Measurements from ENCODE around the gene HSBP1.

HSBP1 gene

GRCh38 chr16:83840060-83840617, 32.4 kb downstream of the HSBP1 start:
- no peak for DNase-seq

DNA sequence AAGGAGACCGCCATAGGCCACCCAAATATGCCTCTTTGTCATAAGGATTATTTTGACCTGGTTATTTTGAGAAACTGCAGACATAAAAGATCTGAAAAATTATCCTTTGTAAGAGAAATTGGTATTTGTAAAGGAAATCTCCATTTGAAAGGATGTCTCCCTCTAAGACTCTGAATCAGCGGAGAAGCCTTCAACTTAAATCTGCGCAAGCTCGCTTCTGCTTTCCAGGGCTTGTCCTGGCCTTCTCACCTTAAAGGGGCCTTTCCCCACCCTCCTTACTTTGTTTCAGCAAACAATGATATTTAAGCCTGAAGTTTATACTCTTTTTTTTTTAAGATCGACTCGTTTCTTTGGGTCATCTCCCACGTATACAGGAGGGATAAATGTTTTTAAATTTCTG, 34.5 kb downstream of the HSBP1 start:
- DNase-seq, result no peak

- no peak for DNase-seq
Measured at GRCh38 chr16:83842756-83843507, 35.2 kb downstream of the HSBP1 start.

DNA sequence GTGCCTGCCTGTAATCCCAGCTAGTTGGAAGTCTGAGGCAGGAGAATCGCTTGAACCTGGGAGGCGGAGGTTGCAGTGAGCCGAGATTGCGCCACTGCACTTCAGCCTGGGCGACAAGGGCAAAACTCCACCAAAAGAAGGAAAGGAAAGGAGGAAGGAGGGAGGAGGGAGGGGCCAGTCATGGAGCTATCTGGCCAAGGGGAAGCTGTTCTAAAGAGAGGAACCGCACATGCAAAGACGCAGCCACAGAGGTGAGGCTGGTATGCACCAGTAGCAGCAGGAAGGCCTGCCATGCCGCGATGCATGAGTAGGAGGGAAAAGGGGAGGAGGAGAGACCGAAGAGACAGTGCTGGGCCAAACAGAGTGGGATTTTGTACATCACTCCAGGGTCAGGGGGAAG, 35.9 kb downstream of the HSBP1 start:
- DNase-seq, result no peak

DNA sequence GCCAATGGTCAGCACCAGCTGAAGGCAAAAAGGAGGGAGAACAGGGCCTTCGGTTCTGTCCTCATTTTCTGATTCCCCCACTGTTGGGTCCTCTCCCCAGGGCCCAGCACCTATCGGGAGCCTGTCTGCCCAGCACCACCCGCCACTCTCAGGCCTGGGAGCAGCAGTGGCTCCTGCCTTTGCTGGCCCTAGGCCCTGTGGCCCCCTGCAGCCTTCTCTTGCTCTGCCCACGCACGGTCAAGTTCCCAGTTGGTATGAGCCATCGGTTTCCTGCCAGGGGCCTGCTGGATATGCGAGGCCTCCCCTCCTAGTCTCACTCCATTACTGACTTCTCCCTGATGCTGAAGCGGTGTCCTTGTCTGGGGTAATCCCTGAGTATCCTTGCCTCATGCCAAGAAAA, 37.5 kb downstream of the HSBP1 start:
- DNase-seq, result no peak

DNA sequence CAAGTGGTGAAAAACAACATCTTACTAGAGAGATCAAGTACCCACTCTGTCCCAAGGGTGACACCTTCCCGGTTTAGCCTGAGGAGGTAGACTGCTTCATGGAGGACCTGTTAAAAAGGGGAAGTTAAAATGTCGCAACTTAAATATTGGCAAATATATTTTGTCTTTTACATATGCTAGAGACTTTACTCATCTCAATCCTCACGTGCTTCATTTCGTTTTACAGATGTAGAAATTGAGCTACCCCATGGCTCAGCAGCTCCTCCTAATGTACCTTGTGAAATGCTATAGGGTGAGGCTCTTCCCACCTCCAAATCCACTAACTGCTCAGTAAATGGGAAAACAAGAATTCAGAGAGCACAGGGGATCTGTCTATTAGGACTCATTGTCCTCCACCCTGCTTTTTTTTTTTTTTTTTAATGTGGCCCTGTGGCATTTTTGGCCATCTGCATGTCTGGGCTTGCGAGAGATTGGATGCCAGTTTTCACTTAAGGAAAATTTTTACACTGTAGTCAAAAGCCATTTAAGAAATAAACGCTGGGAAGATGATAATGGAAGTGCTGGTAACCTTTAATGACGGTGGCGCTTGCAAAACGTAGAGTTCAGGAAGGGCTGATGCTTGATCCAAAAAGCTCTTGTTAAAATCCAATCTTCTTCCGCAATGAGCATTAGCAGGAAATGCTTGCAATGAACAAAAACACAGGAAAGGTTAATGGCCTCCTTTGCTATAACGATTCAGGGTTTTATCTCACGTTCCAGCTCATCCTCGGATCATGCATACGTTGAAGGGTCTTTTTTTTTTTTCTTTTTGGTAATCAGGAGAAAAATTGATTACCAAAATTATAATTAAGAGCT, 39.8 kb downstream of the HSBP1 start:
- DNase-seq, result no peak

DNA sequence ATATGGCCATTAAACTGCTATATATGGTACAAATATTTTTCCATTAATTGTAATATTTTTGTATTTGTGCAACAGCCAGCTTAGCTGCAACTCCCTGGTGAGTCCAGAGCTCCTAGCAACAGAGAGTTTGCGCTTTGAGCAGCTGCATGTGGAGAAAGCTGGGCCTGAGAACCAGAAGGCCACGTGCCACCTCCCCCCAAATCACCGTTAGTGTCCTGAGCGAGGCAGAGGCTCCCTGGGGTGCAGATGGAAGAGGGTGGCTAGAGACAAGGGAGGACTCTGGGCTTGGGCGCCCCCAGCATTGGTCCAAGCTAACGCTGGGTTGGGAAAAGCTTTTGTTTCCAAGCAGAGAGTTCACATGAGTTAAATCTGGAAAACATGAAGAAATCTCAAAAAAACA, 41.6 kb downstream of the HSBP1 start:
- peak; percentile 62 for DNase-seq

DNA sequence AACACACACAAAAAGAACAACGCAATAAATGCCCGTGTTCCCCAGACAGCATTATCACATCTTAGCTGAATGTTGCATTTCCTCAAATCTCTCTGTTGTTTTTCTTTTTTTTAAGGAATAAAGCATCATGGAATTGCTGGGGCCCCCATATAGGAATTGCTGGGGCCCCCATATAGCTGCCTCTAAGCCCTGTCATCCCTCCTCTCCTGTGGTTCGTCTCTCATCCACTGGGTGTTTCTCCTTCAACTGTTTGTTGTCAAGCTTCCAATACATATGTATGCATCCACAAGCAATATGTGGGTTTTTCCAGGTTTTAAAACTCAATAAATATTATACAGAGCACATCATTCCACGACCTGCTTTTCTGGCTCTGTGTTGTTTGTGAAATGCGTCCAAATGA, 43.2 kb downstream of the HSBP1 start:
- DNase-seq, result no peak

GRCh38 chr16:83851473-83851872, 43.7 kb downstream of the HSBP1 start:
- DNase-seq, result no peak

DNA sequence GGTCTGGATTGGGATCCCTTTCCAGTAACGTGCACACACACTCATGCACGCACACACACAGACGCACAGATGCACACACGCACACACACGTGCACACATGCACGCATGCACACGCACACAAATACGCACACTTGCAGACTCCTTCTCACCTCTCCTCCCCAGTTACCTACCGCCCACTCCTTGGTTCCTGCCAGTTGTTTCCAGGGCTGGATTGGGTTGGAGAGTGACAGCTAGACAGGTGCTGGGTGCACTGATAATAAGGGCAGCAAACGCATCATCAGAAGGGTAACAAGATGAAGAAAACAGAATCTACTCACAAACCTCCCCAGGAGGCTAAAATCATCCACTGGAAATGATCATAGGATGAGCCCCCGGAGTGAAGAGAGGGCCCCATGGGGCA, 45.0 kb downstream of the HSBP1 start:
- no peak for DNase-seq

DNA sequence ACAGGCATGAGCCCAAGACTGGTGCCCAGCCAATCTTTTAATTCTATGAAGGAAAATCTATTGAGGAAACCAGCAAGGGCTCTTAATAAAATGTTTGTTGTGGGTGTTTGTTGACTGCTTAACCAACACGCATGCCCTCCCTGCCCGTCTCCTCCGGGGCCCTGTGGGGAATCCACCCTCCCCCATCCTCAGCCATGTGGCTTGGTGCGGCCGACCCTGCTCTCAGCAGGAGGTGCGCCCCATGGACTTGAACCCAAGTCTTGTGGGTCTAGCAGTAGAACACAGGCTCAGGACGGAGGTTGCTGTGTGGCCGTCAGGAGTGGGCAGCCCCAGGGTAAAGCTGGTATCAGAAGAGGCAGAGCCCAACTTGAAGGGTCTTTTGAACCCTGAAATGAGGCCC, 46.1 kb downstream of the HSBP1 start:
- DNase-seq, result no peak

DNA sequence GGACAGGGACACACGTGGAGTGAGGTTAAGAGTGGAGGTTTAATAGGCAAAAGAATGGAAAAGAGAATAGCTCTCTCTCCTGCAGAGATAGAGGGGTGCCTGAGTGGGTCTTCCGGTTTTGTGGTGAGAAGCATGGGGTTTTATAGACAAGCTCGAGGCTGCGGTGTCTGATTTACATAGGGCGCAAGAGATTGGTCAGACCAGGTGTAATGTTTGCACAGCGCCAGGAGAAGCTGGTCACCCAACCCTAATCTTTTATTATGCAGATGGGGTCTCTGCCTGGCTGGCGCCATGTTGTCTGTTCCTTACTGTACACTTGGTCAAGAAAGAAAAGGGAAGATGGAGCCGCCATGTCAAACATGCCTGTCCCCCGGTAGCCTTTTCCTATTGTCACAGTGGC, 46.6 kb downstream of the HSBP1 start:
- no peak for DNase-seq

DNA sequence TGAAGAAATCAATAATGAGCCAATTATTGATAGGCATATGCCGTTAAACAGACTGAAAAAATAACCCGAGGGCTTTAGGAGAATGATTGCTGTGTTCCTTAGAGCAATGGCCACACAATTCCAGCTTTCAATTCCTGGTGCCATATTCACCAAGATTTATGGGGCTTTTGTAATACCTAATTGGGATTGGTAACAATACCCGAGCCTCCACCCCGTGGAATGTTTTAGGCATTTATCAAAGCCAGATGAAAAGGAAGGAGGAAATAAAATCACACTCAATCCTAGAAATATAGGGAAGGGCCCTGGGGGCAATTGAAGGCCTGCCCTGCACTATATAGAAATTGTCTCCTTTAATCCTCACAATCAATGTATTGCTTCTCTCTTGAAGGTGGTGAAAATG, 49.0 kb downstream of the HSBP1 start:
- DNase-seq, result no peak

DNA sequence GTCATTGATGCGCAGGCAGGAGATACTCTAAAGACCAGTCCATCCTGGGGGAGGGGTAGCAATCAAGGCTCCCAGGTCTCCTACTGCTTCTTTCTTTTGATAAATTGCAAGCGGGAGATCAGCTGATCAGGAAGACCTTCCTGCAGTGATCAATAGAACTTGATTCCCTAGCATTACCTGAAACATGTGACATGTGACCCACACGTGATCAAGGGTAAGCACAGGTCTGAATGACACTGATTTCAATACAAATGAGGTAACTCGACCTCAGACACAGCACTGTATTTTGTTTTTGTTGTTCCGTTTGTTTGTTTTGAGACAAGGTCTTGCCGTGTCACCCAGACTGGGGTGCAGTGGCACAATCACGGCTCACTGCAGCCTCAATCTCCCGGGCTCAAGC, 51.5 kb downstream of the HSBP1 start:
- DNase-seq, result no peak

- no peak for DNase-seq
Measured at GRCh38 chr16:83862661-83863060, 54.9 kb downstream of the HSBP1 start.

DNA sequence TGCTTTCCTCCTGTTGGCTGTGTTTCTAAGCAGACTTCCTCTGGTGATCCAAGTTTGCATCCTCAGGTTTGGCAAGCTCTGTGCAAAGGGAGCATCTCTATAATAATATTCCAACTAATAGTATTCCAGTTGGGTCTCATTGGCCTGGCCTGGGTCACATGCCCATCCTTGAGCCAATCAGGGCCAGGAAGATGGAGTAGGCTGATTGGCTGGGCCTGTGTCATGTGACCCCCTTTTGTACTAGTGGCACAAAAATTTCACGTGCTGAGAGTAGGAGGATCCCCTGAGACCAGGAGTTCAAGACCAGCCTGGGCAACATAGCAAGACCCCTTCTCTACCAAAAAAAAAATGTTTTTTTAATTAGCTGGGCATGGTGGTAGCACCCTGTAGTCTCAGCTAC, 55.9 kb downstream of the HSBP1 start:
- no peak for DNase-seq
